Tibial artery (tissue), 4 donors: Measurements from ENCODE around the gene TMEM40.

Experiments used
- DNase-seq, 2 donors: peaks; one replicate each; pipeline ENCODE4 v3.0.0-alpha.2; 2019
- H3K27ac ChIP-seq, 2 donors: fragments of 200-600 bp; sonication (generic) in 1 of 2; 1 replicate in 1 of 2; 2 replicates in 1 of 2; pipeline ENCODE4 v1.5.1; 2018 to 2019; ENCODE audit warnings: mild to moderate bottlenecking in 1 of 2
- H3K27me3 ChIP-seq, 2 donors: fragments of 200-600 bp; sonication (generic) in 1 of 2; one replicate each; pipeline versions ENCODE4 v1.5.1 to v1.6.0; 2016 to 2019
- H3K36me3 ChIP-seq, 3 donors: fragments of 200-600 bp; sonication (generic) in 2 of 3; one replicate each; pipeline ENCODE4 v1.5.1; 2016 to 2019; ENCODE audit warnings: mild to moderate bottlenecking in 2 of 3
- H3K4me1 ChIP-seq, 4 donors: fragments of 200-600 bp; sonication (generic) in 2 of 4; 1 replicate in 3 of 4; 2 replicates in 1 of 4; pipeline ENCODE4 v1.5.1; 2016 to 2019
- H3K4me3 ChIP-seq, 2 donors: fragments of 200-600 bp; sonication (generic) in 1 of 2; 1 replicate in 1 of 2; 2 replicates in 1 of 2; pipeline ENCODE4 v1.5.1; 2018 to 2019; ENCODE audit warnings: mild to moderate bottlenecking in 2 of 2
- H3K9me3 ChIP-seq, 3 donors: fragments of 200-600 bp; sonication (generic) in 1 of 3; one replicate each; pipeline ENCODE4 v1.5.1; 2016 to 2019
- intact Hi-C: fragments of 100-400 bp; cut with DNase I; formaldehyde crosslinking; loops from one replicate; pipeline ENCODE4 v1.15.0; 2023; ENCODE audit warnings: low total_unique reads
- TF ChIP-seq, protein P1 (sequence below), 2 experiments: fragments of 200-600 bp in 1 of 2; fragments of 450-650 bp in 1 of 2; IDR thresholded peaks; one replicate each; pipeline ENCODE4 v1.5.1; 2017 to 2019; ENCODE audit warnings: antibody characterized with exemption in 2 of 2, mild to moderate bottlenecking in 1 of 2, moderate library complexity in 1 of 2

Gene TMEM40

DNA sequence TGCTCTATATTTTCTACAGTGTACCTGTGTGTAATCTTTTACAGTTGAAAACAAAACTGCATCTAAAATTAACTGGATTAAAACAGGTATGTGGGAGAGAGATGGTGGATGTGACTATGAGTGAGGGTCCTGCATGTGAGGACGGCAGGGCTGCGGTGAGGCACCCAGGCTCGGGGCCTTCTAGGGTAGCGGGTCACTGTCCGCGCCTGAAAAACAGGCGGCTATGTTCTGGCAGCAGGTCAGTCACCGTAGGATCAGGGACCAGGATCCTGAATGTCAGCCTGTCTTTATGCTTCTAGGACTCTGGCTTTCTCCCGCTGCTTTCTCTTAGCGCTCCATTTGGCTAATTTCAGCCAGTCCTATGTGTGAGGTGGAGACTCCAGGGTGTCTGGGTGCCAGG lies 12.6 kb downstream of the TMEM40 start:
- TF ChIP-seq, protein P1, sequence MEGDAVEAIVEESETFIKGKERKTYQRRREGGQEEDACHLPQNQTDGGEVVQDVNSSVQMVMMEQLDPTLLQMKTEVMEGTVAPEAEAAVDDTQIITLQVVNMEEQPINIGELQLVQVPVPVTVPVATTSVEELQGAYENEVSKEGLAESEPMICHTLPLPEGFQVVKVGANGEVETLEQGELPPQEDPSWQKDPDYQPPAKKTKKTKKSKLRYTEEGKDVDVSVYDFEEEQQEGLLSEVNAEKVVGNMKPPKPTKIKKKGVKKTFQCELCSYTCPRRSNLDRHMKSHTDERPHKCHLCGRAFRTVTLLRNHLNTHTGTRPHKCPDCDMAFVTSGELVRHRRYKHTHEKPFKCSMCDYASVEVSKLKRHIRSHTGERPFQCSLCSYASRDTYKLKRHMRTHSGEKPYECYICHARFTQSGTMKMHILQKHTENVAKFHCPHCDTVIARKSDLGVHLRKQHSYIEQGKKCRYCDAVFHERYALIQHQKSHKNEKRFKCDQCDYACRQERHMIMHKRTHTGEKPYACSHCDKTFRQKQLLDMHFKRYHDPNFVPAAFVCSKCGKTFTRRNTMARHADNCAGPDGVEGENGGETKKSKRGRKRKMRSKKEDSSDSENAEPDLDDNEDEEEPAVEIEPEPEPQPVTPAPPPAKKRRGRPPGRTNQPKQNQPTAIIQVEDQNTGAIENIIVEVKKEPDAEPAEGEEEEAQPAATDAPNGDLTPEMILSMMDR (IDR thresholded peaks at IDR 0.05): no peak
- Histone ChIP-seq H3K4me3 (no peak overlapping the region), H3K27ac (no peak overlapping the region), H3K9me3 (no peaks in the 10 kb centered on the region), H3K4me1 (peaks cover 0 to 17% (median 9%) of the 10 kb centered on the region in 4 donors), H3K36me3 (no peaks in the 10 kb centered on the region), H3K27me3 (peaks cover 0 to 2% of the 10 kb centered on the region in 2 donors)
- intact Hi-C loops: no loop called here
- no peak for DNase-seq

DNA sequence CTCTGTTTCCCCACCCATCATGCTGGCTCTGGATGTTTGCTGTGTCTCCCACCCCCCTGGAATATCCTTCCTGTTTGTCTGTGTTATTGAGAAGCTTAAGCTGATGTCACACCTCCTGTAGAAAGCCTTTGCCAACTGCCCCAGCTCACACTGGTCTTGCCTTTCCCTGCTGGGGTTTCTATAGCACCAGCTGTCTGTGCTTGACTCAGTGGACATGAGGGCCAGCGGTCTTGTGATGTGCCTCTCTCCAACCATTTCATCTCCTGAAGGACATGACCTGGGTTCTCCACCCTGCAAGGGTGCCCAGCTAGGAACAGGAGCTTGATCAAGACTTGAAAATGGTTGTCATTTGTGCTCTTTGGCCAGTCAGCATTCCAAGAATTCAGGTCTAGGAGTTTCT lies 14.7 kb downstream of the TMEM40 start:
- intact Hi-C loops: no loop called here
- peaks cover 0 to 2% of the 10 kb centered on the region in 2 donors for H3K27me3 ChIP-seq
- DNase-seq: no peak
- H3K4me1 ChIP-seq: no peaks in the 10 kb centered on the region
- H3K36me3 ChIP-seq: no peaks in the 10 kb centered on the region
- no peaks in the 10 kb centered on the region for H3K9me3 ChIP-seq
- TF ChIP-seq, protein P1 (IDR thresholded peaks at IDR 0.05): no peak
- H3K27ac ChIP-seq: no peak overlapping the region
- no peak overlapping the region for H3K4me3 ChIP-seq

DNA sequence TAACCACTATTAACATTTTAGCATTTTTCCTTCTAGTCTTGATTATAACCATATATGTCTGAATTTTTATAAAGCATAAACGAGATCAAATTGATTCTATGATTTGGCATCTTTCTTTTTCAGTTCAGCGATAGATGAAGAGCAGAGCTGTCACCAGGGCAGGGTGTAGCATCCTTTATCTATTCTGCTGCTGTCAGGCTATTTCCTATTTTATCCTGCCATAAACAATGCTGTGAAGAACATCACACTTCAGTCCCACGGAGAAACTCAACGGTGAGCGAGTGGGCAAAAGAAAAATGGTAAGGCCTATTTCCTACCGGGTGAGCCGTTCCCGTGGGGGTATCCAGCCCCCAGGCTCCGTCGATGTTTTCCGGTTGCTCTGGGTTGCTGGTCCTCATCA lies 15.5 kb downstream of the TMEM40 start:
- Histone ChIP-seq H3K9me3 (no peaks in the 10 kb centered on the region), H3K4me3 (no peak overlapping the region), H3K27ac (no peak overlapping the region), H3K36me3 (no peaks in the 10 kb centered on the region), H3K4me1 (no peaks in the 10 kb centered on the region), H3K27me3 (peaks cover 0 to 2% of the 10 kb centered on the region in 2 donors)
- intact Hi-C loops: no loop called here
- DNase-seq: no peak
- TF ChIP-seq, protein P1 (IDR thresholded peaks at IDR 0.05): no peak

DNA sequence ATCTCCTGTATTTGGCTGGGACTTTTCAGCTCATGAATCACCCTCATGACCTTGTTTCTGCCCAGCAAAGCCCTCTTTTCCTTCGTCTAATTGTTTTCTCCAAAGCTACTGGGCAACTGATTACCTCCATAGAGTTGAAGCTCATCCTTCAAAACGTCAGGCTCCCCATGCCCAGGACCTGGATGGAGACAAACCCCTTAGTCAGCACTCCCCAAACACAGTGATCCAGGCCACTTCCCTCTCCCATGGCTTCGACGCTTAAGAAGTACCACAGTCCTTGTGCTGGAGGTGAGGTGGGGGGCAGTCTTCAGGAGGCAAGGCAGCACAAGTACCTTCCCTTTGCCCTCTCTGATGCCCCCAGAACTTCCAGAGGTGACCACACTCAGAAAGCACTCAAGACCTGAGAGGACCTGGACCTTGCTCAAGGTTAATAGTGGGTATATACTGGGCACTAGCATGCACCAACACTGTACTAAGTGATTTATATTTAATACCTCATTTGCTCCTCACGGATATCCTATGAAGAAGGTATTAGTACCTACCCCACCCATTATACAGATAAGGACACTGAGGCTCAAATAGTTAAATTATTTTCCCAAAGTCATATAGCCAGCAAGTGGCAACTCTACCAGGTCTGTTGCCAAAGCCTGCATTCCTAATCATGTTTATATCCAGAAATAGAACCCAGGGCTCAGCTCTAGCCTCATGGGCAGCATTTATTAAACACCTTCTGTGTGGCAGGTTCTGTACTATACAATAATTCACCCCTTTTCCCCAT lies 16.5 kb downstream of the TMEM40 start:
- no peak for DNase-seq
- Histone ChIP-seq H3K4me3 (no peak overlapping the region), H3K27ac (no peak overlapping the region), H3K9me3 (no peaks in the 10 kb centered on the region), H3K4me1 (no peaks in the 10 kb centered on the region), H3K36me3 (no peaks in the 10 kb centered on the region), H3K27me3 (peaks cover 0 to 2% of the 10 kb centered on the region in 2 donors)
- TF ChIP-seq, protein P1 (IDR thresholded peaks at IDR 0.05): no peak
- intact Hi-C loops: no loop called here

DNA sequence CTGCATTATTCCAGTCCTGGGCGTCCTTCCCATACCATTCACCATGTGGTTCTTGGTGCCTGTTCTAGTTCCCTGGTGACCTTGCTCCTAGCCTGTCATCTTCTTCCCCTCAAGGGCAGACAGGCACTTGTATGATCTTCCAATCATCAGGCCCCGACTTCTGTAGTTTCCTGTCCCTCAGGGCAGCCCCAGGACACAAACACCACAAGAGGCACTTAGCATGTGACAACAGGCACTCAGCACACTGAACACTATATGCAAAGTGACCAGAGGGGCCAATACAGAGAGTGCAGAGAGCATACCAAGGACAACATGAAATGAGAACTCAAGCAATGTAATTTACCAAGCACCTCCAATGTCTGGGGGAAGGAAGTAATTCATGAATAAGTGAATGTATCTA lies 17.9 kb downstream of the TMEM40 start:
- Histone ChIP-seq H3K9me3 (no peaks in the 10 kb centered on the region), H3K27ac (no peak overlapping the region), H3K27me3 (peaks cover 0 to 2% of the 10 kb centered on the region in 2 donors), H3K4me3 (no peak overlapping the region), H3K4me1 (no peaks in the 10 kb centered on the region), H3K36me3 (no peaks in the 10 kb centered on the region)
- DNase-seq: no peak
- intact Hi-C loops: no loop called here
- TF ChIP-seq, protein P1 (IDR thresholded peaks at IDR 0.05): no peak
